ENCODE results near the gene PDZK1IP1.
"Not testable (repeated sequence)": the region's sequence is repeated elsewhere in the genome, so short reads cannot be mapped to it uniquely, and the experiment has no call there.

The PDZK1IP1 gene

GRCh38 chr1:47161298-47162040, 28.4 kb downstream of the PDZK1IP1 start:
- no peak overlapping the region for H3K4me3 ChIP-seq

GRCh38 chr1:47160716-47161115, 29.1 kb downstream of the PDZK1IP1 start:
- Histone ChIP-seq H3K4me3 (no peak overlapping the region), H3K27ac (no peak overlapping the region)

More at GRCh38 chr1:47161298-47162040, 28.4 kb downstream of the PDZK1IP1 start:
- H3K27ac ChIP-seq, result no peak overlapping the region

GRCh38 chr1:47157957-47158356, 31.9 kb downstream of the PDZK1IP1 start:
- not testable (repeated sequence) for H3K4me3 ChIP-seq, H3K27ac ChIP-seq

GRCh38 chr1:47156457-47156856, 33.4 kb downstream of the PDZK1IP1 start:
- H3K27ac ChIP-seq, H3K4me3 ChIP-seq: not testable (repeated sequence)

GRCh38 chr1:47149162-47149561, 40.7 kb downstream of the PDZK1IP1 start:
- H3K4me3 ChIP-seq, H3K27ac ChIP-seq: not testable (repeated sequence)

- H3K27ac ChIP-seq, result no peak overlapping the region
- H3K4me3 ChIP-seq, result no peak overlapping the region
Observed at GRCh38 chr1:47147047-47147785, 42.6 kb downstream of the PDZK1IP1 start.

DNA sequence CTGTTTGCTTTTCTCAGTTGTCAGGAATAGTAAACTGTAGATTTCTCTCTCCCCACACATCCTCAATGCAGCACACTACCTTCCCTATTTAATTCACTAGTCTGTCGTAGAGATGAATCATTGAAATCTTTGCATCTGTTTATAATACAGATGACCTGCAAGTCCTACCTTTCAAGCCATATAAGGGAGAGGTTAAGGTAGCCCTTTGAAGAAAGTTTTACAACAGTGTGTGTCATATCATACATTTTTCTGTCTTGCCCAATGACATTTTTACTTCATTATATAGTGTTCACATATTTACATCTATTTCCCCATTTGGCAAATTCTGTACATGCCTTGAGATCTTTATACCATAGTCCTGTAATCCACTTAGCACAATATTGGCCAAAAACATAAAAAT, 43.3 kb downstream of the PDZK1IP1 start:
- not testable (repeated sequence) for H3K4me3 ChIP-seq, H3K27ac ChIP-seq

DNA sequence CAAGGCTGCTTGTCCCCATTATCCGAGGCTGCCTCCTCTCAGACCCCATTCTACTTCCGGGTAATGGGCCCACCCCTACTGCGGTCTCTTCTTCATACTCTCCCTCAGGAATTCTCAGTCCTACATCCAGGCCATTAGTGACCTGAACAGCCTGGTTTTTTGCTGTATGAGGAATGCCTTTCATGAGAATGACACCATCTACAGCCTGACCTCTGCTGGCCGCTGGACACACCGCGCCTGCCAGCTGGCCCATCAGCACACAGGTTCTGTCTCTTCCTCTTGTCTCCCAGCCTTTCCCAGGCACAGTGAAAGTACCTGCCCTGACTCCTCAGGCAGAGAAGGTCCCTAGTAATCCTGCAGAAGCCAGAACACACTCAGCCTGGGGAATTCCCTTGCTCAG, 46.2 kb downstream of the PDZK1IP1 start:
- not testable (repeated sequence) for H3K4me3 ChIP-seq, H3K27ac ChIP-seq

DNA sequence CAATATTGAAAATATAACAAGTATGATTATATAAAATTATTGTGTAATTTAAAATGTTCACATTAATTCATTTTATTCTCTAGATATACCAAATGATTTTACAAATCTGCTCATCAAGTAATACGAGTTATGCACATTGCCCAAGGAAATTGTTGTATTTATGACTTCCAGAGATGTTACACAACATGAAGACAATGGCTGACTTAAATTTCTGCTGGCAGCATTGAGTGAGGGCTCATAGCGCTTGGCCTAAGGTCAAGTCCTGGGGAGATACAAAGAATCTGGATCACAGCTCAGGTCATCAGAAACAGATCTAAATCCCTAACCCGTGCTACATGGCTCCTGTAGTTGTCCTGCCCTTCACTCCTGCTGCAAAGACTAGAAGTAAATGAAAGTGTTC, 49.5 kb downstream of the PDZK1IP1 start:
- not testable (repeated sequence) for H3K27ac ChIP-seq, H3K4me3 ChIP-seq

DNA sequence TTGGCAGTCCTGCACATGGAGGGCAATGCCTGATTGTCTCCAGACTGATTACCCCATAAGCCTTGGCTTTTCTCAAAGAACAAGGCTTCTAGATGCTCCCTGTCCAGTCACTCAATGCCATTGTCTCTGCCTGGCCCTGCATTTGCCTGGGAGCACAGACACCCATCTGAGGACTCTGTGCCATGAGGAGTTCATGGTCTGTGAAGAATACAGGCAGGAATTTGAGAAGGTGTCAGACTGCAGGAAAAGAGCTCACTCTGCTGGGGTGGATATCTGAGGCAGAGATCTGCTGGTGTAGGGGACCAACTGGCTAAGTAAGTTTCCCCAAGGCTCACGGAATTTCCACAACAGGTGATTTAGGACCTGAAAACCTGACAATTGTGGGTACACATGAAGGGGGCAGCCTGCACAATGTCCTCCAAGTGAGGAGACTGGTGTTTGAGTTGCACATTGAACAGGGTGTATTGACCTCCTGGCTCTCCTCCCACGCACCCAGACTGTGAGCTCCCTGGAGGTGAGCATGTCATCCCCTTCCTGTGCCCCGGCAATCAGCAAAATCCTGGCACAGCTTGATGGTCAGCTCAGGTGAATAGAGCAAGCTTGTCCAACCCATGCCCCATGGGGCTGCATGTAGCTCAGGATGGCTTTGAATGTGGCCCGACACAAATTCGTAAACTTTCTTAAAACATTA, 51.8 kb downstream of the PDZK1IP1 start:
- no peak overlapping the region for H3K4me3 ChIP-seq
- H3K27ac ChIP-seq, result no peak overlapping the region

GRCh38 chr1:47137198-47137597, 52.6 kb downstream of the PDZK1IP1 start, which contains the start of gene CYP4A22:
CYP4A22 (plus strand) TSS chr1:47137441; CDS start chr1:47137486, 45 bp downstream.
- Histone ChIP-seq H3K27ac (no peak within 1 kb of the TSS), H3K4me3 (no peak within 1 kb of the TSS)
